Measurements from ENCODE around the gene CBARP. TPM values are rescaled to one million over a fixed set of nuclear protein-coding genes. Genes with fewer than 3 reads are reported as not detected.

The CBARP gene
- total and polyA plus RNA-seq, 2 experiments from 2014 or later: 0.41 to 4.5 TPM

- H3K4me3 ChIP-seq: peak within 1 kb of the TSS; percentile 81
- H3K9me3 ChIP-seq (ENCODE audit: low read depth): no peaks in the 10 kb centered on the region
- peaks cover 27% of the 10 kb centered on the region for H3F3A ChIP-seq (ENCODE audit: insufficient read depth)
- DNase-seq: peak; percentile 98
- H3K79me2 ChIP-seq (ENCODE audit: insufficient read depth): peaks cover 31% of the 10 kb centered on the region
- in situ Hi-C loops (cut with MboI): no loop called here
- no peaks in the 10 kb centered on the region for H3K36me3 ChIP-seq (ENCODE audit: low read depth)
- H3K9me2 ChIP-seq (ENCODE audit: insufficient read depth): no peaks in the 10 kb centered on the region
- peak within 1 kb of the TSS; percentile 61 for H3K27ac ChIP-seq
- peak within 1 kb of the TSS; percentile 78 for H3K4me2 ChIP-seq (ENCODE audit: unreplicated experiment)
- no peaks in the 10 kb centered on the region for H3K27me3 ChIP-seq (replicated peaks; ENCODE audit: insufficient read depth)
- WGBS, 2 experiments (ENCODE audit: low coverage in 1 of 2, low lambda C conversion rate in 2 of 2, missing lambda C conversion rate in 2 of 2): 1 to 2% methylated on average over 60 to 65 of the region's 79 CpGs
- H2AFZ ChIP-seq: peak within 1 kb of the TSS; percentile 73
- H3K9ac ChIP-seq: peak within 1 kb of the TSS; percentile 87
- peaks cover 32% of the 10 kb centered on the region for H3K4me1 ChIP-seq (ENCODE audit: insufficient read depth)
- TF ChIP-seq EZH2phosphoT487 (IDR thresholded peaks at IDR 0.05; ENCODE audit: insufficient read depth, low read depth): no peak
- no peak for TF ChIP-seq EZH2 (IDR thresholded peaks at IDR 0.05; ENCODE audit: insufficient read depth, poor library complexity, severe bottlenecking)
- H4K20me1 ChIP-seq (ENCODE audit: insufficient read depth): no peaks in the 10 kb centered on the region
These were observed 3.8 kb upstream of the CBARP start, which contains the start of gene ATP5F1D for GRCh38 chr19:1241417-1242095. TSS of gene ATP5F1D (plus strand) at chr19:1241751. CDS start at chr19:1241851, 100 bp downstream.

- Histone ChIP-seq H2AFZ (peak overlapping the region; percentile 73), H3K9ac (peak overlapping the region; percentile 87), H3K27ac (peak overlapping the region; percentile 61), H3K27me3 (replicated peaks; ENCODE audit: insufficient read depth) (no peaks in the 10 kb centered on the region), H3K79me2 (ENCODE audit: insufficient read depth) (peaks cover 31% of the 10 kb centered on the region), H3K36me3 (ENCODE audit: low read depth) (no peaks in the 10 kb centered on the region), H3K9me2 (ENCODE audit: insufficient read depth) (no peaks in the 10 kb centered on the region), H3K4me2 (ENCODE audit: unreplicated experiment) (peak overlapping the region; percentile 78), H3F3A (ENCODE audit: insufficient read depth) (peaks cover 27% of the 10 kb centered on the region), H3K4me1 (ENCODE audit: insufficient read depth) (peaks cover 37% of the 10 kb centered on the region), H3K9me3 (ENCODE audit: low read depth) (no peaks in the 10 kb centered on the region), H3K4me3 (peak overlapping the region; percentile 81), H4K20me1 (ENCODE audit: insufficient read depth) (no peaks in the 10 kb centered on the region)
- DNase-seq: no peak
- no peak for TF ChIP-seq EZH2 (IDR thresholded peaks at IDR 0.05; ENCODE audit: insufficient read depth, poor library complexity, severe bottlenecking)
- TF ChIP-seq EZH2phosphoT487 (IDR thresholded peaks at IDR 0.05; ENCODE audit: insufficient read depth, low read depth): no peak
- in situ Hi-C loops (cut with MboI): no loop called here
- WGBS, 2 experiments (ENCODE audit: low coverage in 1 of 2, low lambda C conversion rate in 2 of 2, missing lambda C conversion rate in 2 of 2): 61 to 63% methylated on average over 13 to 15 of the region's 15 CpGs
These were observed 3.1 kb upstream of the CBARP start for GRCh38 chr19:1240925-1241324.

DNA sequence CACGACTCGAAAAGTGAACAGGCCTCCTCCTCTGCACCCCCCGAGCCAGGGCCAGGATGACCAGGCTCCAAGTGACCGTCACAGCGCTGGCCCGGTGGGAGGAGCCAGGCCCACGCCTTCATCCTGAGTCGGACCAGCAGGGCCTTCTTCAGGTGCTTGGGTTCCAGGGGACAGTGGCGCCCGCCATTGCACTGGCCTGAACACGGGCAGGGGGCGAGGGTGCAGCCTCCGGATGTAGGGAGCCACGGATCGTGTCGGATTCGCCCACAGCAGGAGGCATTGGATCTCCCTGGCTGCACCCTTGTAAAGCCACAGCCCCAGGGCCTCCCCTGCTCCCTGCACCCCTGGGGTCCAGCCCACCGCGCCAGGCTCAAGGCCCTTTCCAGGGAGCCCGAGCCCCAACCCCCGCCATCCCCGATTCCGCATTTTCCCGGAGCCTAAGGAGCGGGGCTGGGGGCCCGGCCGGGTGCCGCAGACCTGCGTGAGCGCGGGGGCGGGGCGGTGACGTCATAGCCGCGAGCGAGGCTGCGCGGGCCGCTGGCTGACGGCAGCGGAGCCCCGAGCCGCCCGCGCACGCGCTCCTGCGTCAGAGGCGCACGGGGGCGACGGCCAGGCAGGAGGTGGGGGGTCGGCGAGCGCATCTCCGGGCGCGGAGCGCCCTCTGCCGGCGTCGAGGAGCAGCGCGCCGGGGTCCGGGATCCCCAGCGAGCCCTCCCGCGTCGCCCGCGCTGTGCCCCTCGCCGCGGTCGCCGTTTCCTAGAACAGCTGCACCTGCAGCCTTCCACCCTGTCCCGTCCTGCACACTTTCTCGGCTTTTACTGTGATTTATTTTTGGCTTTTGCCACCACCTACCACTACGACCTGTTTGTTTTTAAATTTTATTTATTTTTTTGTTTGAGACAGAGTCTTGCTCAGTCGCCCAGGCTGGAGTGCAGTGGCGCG lies 2.3 kb upstream of the CBARP start:
- peak overlapping the region; percentile 78 for H3K4me2 ChIP-seq (ENCODE audit: unreplicated experiment)
- H3K9me3 ChIP-seq (ENCODE audit: low read depth): no peaks in the 10 kb centered on the region
- H3K79me2 ChIP-seq (ENCODE audit: insufficient read depth): peaks cover 31% of the 10 kb centered on the region
- H3K9me2 ChIP-seq (ENCODE audit: insufficient read depth): no peaks in the 10 kb centered on the region
- H3K36me3 ChIP-seq (ENCODE audit: low read depth): no peaks in the 10 kb centered on the region
- H3K27ac ChIP-seq: peak overlapping the region; percentile 61
- H2AFZ ChIP-seq: peak overlapping the region; percentile 73
- DNase-seq: peak; percentile 97
- in situ Hi-C loops (cut with MboI): no loop called here
- peaks cover 33% of the 10 kb centered on the region for H3K4me1 ChIP-seq (ENCODE audit: insufficient read depth)
- TF ChIP-seq EZH2 (IDR thresholded peaks at IDR 0.05; ENCODE audit: insufficient read depth, poor library complexity, severe bottlenecking) (no peak), EZH2phosphoT487 (IDR thresholded peaks at IDR 0.05; ENCODE audit: insufficient read depth, low read depth) (no peak)
- peak overlapping the region; percentile 81 for H3K4me3 ChIP-seq
- 14 to 17% methylated on average over 61 to 74 of the region's 84 CpGs for WGBS, 2 experiments (ENCODE audit: low coverage in 1 of 2, low lambda C conversion rate in 2 of 2, missing lambda C conversion rate in 2 of 2)
- no peaks in the 10 kb centered on the region for H3K27me3 ChIP-seq (replicated peaks; ENCODE audit: insufficient read depth)
- peaks cover 27% of the 10 kb centered on the region for H3F3A ChIP-seq (ENCODE audit: insufficient read depth)
- H3K9ac ChIP-seq: peak overlapping the region; percentile 87
- H4K20me1 ChIP-seq (ENCODE audit: insufficient read depth): no peaks in the 10 kb centered on the region

- H3K4me2 ChIP-seq (ENCODE audit: unreplicated experiment): no peak overlapping the region
- peak overlapping the region; percentile 42; the same call in 1 of the 2 replicates for H3K27ac ChIP-seq
- no peaks in the 10 kb centered on the region for H3K9me2 ChIP-seq (ENCODE audit: insufficient read depth)
- H3K36me3 ChIP-seq (ENCODE audit: low read depth): no peaks in the 10 kb centered on the region
- no peak for DNase-seq
- 93% methylated on average over 11 of the region's 11 CpGs for WGBS, 2 experiments (ENCODE audit: low coverage in 1 of 2, low lambda C conversion rate in 2 of 2, missing lambda C conversion rate in 2 of 2)
- no peaks in the 10 kb centered on the region for H3K9me3 ChIP-seq (ENCODE audit: low read depth)
- TF ChIP-seq EZH2 (IDR thresholded peaks at IDR 0.05; ENCODE audit: insufficient read depth, poor library complexity, severe bottlenecking) (no peak), EZH2phosphoT487 (IDR thresholded peaks at IDR 0.05; ENCODE audit: insufficient read depth, low read depth) (no peak)
- H3K79me2 ChIP-seq (ENCODE audit: insufficient read depth): peaks cover 31% of the 10 kb centered on the region
- H3F3A ChIP-seq (ENCODE audit: insufficient read depth): peaks cover 27% of the 10 kb centered on the region
- H2AFZ ChIP-seq: no peak overlapping the region
- peaks cover 28% of the 10 kb centered on the region for H3K4me1 ChIP-seq (ENCODE audit: insufficient read depth)
- H3K9ac ChIP-seq: peak overlapping the region; percentile 66; the same call in 1 of the 2 replicates
- H3K4me3 ChIP-seq: no peak overlapping the region; the same call in 1 of the 2 replicates
- in situ Hi-C loops (cut with MboI): no loop called here
- no peaks in the 10 kb centered on the region for H4K20me1 ChIP-seq (ENCODE audit: insufficient read depth)
- H3K27me3 ChIP-seq (replicated peaks; ENCODE audit: insufficient read depth): no peaks in the 10 kb centered on the region
These were observed 1.6 kb upstream of the CBARP start for GRCh38 chr19:1239420-1239795.

Data from GM23248 (cell line).